Measurements from ENCODE around the gene CMTM5.

DNA sequence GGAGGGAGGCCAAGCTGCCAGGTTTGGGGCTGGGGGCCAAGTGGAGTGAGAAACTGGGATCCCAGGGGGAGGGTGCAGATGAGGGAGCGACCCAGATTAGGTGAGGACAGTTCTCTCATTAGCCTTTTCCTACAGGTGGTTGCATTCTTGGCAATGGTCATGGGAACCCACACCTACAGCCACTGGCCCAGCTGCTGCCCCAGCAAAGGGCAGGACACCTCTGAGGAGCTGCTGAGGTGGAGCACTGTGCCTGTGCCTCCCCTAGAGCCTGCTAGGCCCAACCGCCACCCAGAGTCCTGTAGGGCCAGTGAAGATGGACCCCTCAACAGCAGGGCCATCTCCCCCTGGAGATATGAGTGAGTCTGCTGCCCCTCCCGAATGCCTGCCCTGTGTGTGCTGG, 3.8 kb upstream of the CMTM5 start:
- TF ChIP-seq EP300 (IDR thresholded peaks at IDR 0.05; ENCODE audit: borderline replicate concordance in 1 of 2, low read depth in 1 of 2, low read length in 1 of 2), result no peak
- TF ChIP-seq, protein P1, sequence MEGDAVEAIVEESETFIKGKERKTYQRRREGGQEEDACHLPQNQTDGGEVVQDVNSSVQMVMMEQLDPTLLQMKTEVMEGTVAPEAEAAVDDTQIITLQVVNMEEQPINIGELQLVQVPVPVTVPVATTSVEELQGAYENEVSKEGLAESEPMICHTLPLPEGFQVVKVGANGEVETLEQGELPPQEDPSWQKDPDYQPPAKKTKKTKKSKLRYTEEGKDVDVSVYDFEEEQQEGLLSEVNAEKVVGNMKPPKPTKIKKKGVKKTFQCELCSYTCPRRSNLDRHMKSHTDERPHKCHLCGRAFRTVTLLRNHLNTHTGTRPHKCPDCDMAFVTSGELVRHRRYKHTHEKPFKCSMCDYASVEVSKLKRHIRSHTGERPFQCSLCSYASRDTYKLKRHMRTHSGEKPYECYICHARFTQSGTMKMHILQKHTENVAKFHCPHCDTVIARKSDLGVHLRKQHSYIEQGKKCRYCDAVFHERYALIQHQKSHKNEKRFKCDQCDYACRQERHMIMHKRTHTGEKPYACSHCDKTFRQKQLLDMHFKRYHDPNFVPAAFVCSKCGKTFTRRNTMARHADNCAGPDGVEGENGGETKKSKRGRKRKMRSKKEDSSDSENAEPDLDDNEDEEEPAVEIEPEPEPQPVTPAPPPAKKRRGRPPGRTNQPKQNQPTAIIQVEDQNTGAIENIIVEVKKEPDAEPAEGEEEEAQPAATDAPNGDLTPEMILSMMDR (IDR thresholded peaks at IDR 0.05), result no peak
- no peak for TF ChIP-seq FOXJ3 (CRISPR knock-in tag; IDR thresholded peaks at IDR 0.05)
- TF ChIP-seq POLR2AphosphoS5 (IDR thresholded peaks at IDR 0.05; ENCODE audit: low read depth, low read length), result no peak
- TF ChIP-seq RAD21 (IDR thresholded peaks at IDR 0.05; ENCODE audit: low read length), result no peak
- no peak for TF ChIP-seq TAF1 (IDR thresholded peaks at IDR 0.05; ENCODE audit: borderline replicate concordance, low read depth, low read length)
- TF ChIP-seq MXI1 (IDR thresholded peaks at IDR 0.05; ENCODE audit: low read depth, low read length), result no peak
- no peak for TF ChIP-seq CHD2 (IDR thresholded peaks at IDR 0.05; ENCODE audit: low read length, partially characterized antibody)
- no peak for TF ChIP-seq RFX5 (IDR thresholded peaks at IDR 0.05; ENCODE audit: low read length)
